ENCODE results near the gene PRPF8.

PRPF8 gene

DNA sequence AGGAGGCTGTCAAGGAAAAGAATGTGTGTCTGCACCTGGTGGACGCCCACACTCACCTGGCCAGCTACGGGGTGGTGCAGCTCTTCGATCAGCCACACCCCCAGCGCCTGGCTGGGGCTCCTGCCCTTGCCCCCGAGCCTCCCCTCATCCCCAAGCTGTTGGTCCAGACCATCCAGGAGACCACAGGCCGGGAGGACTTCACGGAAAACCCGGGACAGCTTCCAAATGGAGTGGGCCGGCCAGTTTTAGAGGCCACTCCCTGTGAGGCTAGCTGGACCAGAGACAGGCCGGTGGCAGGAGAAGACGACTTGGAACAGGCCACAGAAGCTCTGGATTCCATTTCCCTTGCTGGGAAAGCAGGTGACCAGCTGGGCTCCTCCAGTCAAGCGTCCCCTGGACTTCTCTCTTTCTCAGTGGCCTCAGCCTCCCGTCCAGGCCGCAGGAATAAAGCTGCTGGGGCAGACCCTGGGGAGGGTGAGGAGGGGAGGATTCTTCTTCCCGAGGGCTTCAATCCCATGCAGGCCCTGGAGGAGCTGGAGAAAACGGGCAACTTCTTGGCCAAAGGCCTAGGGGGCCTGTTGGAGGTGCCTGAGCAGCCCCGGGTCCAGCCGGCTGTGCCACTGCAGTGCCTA is 42.1 kb upstream of the PRPF8 start:
- DNase-seq (ENCODE audit: low read depth in 1 of 2, low spot score in 1 of 2): no peak
- TF ChIP-seq REST (IDR thresholded peaks at IDR 0.05; ENCODE audit: insufficient replicate concordance, low read depth): no peak
- TF ChIP-seq SPI1 (IDR thresholded peaks at IDR 0.05; ENCODE audit: borderline replicate concordance, low read depth): no peak
- no peak for TF ChIP-seq CTCF (IDR thresholded peaks at IDR 0.05; ENCODE audit: insufficient read depth, low read length)
- H3K27ac ChIP-seq (replicated peaks): no peak overlapping the region
- no peaks in the 10 kb centered on the region for H3K27me3 ChIP-seq (ENCODE audit: insufficient read depth, poor library complexity, severe bottlenecking)
- H3K4me3 ChIP-seq (replicated peaks; ENCODE audit: insufficient read depth, low read length): no peak overlapping the region

GRCh38 chr17:1725642-1726511 is 41.2 kb upstream of the PRPF8 start:
- peak overlapping the region; percentile 91 for H3K27ac ChIP-seq (replicated peaks)

DNA sequence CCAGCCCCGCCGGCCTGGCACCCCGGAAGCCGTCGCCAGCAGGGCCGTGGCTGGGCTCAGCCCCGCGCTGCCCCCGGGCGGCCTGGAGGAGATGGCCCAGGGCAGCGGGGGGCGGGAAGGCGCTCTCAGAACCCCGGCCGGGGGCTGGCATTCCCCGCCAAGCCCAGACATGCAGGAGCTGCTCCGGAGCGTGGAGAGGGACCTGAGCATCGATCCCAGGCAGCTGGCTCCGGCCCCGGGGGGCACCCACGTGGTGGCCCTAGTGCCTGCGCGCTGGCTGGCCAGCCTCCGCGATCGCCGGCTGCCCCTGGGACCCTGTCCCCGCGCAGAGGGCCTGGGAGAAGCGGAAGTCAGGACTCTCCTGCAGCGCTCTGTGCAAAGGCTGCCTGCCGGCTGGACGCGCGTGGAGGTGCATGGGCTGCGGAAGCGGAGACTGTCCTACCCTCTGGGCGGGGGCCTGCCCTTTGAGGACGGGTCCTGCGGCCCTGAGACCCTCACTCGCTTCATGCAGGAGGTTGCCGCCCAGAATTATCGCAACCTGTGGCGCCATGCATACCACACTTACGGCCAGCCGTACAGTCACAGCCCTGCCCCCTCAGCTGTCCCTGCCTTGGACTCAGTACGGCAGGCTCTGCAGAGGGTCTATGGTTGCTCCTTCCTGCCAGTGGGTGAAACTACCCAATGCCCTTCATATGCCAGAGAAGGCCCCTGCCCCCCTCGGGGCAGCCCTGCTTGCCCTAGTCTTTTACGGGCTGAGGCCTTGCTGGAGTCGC is 40.4 kb upstream of the PRPF8 start:
- peak overlapping the region; percentile 91 for H3K27ac ChIP-seq (replicated peaks)
- DNase-seq (ENCODE audit: low read depth in 1 of 2, low spot score in 1 of 2): peak; percentile 36 to 61
- no peaks in the 10 kb centered on the region for H3K27me3 ChIP-seq (ENCODE audit: insufficient read depth, poor library complexity, severe bottlenecking)
- H3K4me3 ChIP-seq (replicated peaks; ENCODE audit: insufficient read depth, low read length): peak overlapping the region; percentile 70
- TF ChIP-seq REST (IDR thresholded peaks at IDR 0.05; ENCODE audit: insufficient replicate concordance, low read depth) (no peak), SPI1 (IDR thresholded peaks at IDR 0.05; ENCODE audit: borderline replicate concordance, low read depth) (peak; percentile 32; the same call in 1 of the 2 replicates)

More at GRCh38 chr17:1725642-1726511, 41.2 kb upstream of the PRPF8 start:
- DNase-seq (ENCODE audit: low read depth in 1 of 2, low spot score in 1 of 2): no peak
- Histone ChIP-seq H3K27me3 (ENCODE audit: insufficient read depth, poor library complexity, severe bottlenecking) (no peaks in the 10 kb centered on the region), H3K4me3 (replicated peaks; ENCODE audit: insufficient read depth, low read length) (peak overlapping the region; percentile 70)
- no peak for TF ChIP-seq REST (IDR thresholded peaks at IDR 0.05; ENCODE audit: insufficient replicate concordance, low read depth)
